OCI-LY3 (cell line): Measurements from ENCODE around the gene MCU.

Experiments
- CTCF ChIP-seq: fragments of 200-600, 300-600 bp; sonication (generic); IDR thresholded peaks from 2 replicates; pipeline ENCODE4 v1.5.1; 2014; ENCODE audit warnings: antibody characterized with exemption, low read length, low read depth
- EZH2phosphoT487 ChIP-seq: fragments of 200-600 bp; shearing (Covaris generic); IDR thresholded peaks from 2 replicates; pipeline ENCODE4 v1.6.1; 2018; ENCODE audit warnings: antibody characterized with exemption, mixed run types, low read depth

DNA sequence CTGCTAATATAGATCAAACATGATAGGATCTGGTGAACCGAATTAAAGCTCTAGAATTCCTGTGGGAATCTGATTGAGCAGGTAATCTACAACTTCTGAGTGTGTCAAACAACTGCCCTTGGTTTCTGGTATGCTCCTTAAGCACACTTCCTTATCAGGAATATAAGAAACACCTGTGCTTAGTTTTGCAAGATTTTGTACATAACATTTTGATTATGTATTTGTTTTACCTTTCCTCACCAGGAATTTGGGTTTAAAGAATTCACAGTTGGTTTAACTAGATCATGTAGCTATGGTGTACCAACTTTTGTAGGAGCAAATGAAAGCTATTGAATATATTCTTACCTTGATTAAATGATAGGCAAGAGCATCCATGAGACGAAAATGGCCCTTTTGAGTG lies 40.6 kb downstream of the MCU start:
- TF ChIP-seq EZH2phosphoT487 (no peak), CTCF (no peak)
